Retina (tissue), 1 donor: ENCODE data around the gene COPE.
"Not testable (repeated sequence)": the region's sequence is repeated elsewhere in the genome, so short reads cannot be mapped to it uniquely, and the experiment has no call there.

Source experiments
- DNase-seq: peaks from one replicate; pipeline ENCODE4 v3.0.0-alpha.2; 2016

COPE gene

DNA sequence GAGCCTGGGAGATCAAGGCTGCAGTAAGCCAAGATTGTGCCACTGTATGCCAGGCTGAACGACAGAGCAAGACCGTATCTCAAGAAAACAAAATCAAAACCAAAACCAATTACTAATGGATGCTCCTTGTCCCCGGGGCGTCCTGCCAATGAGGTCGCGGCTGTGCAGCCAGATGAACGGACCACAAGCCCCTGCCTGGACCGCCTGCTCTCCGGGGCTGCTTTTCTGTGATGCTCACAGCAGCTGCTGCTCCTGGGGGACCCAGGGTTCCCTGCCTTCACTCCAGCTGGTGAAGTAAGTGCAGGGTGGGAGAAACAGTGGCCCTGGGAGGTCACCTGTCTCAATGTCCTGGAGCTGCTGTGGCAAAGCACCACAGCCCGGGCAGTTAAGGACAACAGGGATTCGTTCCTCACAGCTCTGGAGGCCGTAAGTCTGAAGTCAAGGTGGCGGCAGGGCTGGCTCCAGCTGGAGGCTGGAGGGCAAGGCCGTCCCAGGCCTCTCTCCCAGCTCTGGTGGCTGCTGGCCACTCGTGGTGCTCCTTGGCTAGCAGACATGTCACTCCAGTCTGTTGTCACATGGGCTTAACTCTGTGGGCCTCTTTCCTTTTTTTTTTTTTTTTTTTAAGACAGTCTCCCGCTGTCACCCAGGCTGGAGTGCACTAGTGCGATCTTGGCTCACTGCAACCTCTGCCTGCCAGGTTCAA is 10.1 kb downstream of the COPE start:
- DNase-seq: no peak

- DNase-seq: no peak
Observed at GRCh38 chr19:18906605-18907519, 12.3 kb downstream of the COPE start.

GRCh38 chr19:18905513-18906236 is 13.5 kb downstream of the COPE start:
- DNase-seq: no peak

DNA sequence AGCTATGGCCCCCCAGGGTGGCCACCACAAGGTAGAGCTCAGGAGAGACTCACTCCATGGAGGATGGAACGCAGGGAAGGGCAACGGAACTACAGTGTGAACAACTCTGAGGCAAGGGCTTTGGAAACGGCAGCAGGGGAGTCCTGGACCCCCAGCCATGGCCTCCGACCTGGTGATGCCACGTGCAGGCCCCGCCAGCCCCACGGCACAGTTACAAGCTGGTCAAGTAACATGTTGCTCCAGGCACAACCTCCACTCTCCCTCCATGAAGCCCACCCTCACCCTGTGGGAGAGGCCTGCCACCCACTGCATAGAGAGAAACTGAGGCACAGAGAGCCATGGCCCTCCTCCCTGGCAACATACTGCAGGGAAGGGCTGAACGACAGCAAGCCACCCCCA is 14.1 kb downstream of the COPE start:
- DNase-seq: no peak

DNA sequence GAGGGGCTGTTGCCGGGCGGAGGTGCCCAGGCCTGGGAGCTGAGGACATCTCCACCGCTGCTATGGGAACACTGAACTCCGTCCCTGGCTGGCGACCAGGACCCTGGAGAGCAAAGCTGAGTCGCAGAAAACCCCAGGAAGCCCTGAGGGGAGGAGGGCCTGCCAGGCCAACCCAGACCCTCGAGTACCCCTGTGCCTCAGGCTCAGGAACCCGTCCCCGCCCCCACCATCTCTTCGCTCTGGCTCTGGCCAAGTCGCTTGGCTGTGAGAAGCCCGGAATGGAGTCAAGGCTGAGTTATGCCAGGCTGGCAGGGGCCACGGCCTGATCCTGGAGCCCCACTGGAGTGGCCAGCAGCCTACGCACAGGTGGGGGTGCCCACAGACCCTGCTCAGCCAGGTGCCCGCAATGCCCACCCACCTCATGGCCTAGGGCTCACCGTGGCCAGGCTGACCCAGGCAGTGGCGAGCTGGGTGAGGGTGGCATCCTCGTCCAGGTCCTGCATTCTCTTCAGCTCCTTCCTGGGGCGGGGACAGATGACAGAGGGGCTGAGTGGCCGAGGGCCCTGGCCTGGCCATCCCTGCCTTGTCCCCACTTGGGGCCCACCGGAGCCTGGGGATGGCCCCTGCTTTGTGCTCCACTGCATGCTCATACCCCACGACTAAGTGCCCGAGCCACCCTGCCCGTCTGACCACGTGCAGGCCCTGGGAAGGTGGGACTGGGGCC is 14.7 kb downstream of the COPE start:
- no peak for DNase-seq

DNA sequence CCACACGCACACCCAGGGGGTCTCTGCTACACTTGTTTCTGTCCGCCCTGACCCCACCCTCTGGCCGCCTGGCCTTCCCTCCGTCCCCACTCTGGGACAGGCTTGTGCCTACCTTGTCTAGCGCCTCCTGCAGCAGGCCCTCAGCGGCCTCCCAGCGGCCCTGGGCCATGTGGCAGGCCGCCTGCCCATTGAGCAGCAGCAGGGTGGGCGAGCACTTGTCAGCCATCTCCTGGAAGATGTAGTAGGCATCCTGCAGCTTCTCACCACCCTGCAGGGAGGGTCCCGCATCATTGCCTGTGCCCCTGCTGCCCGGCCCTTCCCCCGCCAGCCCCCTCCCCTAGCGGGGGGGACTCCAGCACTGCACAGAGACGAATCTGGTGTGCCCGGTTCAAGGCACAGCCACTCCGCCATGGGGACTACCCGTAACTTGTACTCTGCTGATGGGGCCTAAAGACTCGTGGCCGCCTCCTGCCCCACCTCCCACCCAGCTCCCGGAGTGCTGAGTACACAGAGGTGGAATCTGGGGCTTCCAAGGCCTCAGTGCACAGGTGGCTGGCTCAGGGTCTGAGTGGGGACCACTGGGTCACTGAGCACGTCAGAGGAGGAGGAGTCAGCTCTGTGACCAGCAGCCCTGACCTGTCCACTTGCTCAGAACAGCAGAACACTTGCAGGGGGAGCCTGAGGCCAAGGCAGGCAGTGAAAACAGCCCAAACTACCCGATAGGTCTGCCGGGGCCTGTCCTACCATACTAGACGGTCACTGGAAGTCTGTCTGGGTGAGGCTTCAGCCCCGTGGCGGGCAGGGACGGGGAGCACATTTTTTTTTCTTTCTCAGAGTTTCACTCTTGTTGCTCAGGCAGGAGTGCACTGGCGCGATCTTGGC is 15.8 kb downstream of the COPE start:
- no peak for DNase-seq

DNA sequence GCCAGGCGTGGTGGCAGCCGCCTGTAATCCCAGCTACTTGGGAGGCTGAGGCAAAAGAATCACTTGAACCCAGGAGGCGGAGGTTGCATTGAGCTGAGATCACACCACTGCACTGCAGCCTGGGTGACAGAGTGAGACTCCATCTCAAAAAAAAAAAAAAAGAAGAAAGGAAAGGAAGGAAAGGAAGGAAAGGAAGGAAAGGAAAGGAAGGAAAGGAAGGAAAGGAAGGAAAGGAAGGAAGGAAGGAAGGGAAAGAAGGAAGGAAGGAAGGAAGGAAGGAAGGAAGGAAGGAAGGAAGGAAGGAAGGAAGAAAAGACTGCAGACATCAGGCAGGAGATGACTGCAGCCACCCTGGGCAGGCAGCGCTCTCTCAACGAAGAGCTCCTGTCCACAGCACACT is 16.7 kb downstream of the COPE start:
- not testable (repeated sequence) for DNase-seq

DNA sequence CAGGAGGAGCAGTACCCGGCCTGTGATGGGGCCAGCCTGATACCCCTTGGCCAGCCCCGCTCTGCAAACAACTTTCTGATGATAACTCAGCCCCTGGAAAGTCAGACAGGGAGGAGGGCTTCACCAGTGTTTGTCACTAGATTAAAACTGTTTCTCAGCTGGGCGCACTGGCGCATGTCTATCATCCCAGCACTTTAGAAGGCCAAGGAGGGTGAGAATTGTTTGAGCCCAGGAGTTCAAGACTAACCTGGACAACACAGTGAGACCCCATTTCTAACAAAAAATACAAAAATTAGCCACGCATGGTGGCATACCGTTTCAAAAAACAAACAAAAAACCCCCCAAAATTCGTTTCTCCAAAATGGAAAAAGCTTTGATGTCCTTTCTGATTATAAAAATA is 17.7 kb downstream of the COPE start:
- no peak for DNase-seq

- no peak for DNase-seq
Observed at GRCh38 chr19:18900700-18901481, 18.3 kb downstream of the COPE start.

DNA sequence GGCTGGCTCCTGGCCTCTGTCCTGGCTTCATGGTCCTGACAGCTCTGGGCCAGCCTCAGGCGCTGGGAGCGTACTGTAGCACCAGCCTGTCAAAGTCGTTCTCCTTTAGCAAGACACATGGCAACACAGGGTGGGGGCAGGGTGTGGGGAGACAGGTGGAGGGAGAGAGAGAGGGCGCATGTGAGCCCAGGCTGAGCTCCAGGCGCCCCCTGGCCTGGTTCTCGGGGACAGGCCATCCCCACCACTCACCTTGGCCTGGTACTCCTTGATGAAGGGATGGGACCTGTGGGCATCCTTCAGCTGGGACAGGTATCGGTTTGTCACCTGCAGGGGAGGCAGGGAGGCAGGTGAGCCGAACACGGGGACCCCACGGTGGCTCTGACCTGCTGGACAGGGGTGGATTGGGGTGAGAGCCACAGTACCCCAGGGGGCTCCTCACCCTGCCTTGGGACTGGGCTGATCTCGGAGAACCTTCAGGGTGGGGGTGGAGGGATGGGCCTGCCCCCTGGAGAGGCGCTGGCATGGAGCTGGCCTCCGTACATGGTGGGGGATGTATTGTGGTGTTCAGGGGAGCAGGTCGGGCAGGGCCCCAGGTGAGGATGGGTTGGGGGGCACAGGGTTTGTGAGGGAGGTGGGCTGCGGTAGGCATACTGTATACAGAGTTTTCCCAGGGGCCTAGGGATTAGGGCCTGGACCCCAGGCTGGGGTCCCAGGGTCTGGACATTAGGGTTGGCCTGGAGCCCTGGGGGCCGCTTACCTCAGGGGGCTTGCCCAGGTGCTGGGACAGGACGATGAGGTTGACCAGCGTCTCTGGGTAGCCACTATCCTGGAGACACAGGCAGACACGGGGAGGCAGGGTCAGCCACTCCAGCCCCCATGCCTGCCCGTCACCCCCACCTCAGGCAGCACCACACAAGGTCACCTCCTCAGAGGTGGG is 19.3 kb downstream of the COPE start:
- DNase-seq: no peak

GRCh38 chr19:18898607-18899408 is 20.4 kb downstream of the COPE start:
- DNase-seq: no peak

DNA sequence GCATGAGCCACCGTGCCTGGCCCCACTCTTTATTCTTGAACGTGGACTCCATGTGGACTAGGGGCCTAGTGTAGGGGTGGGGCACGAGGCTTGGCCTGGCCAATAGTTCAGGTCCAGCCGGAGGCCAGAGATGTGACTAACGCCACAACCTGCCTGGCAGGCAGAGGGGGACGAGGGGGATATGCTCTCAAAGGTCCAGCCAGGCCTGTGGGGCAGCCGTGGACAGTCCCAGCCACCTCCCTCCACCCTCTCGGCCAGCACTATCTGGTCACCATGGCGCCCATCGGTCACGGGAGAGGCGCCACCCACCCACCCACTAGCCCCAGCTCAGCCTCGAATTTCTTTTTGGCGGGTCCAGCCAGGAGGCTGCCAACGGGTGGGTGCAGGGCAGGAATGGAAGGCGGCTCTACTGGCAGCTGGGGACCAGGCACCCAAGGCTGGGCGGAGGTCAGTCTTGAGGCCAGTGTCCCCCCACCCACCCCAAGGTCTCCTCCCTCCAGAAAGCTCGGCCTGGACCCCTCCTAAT is 21.0 kb downstream of the COPE start:
- no peak for DNase-seq

GRCh38 chr19:18897094-18898029 is 21.8 kb downstream of the COPE start:
- no peak for DNase-seq

DNA sequence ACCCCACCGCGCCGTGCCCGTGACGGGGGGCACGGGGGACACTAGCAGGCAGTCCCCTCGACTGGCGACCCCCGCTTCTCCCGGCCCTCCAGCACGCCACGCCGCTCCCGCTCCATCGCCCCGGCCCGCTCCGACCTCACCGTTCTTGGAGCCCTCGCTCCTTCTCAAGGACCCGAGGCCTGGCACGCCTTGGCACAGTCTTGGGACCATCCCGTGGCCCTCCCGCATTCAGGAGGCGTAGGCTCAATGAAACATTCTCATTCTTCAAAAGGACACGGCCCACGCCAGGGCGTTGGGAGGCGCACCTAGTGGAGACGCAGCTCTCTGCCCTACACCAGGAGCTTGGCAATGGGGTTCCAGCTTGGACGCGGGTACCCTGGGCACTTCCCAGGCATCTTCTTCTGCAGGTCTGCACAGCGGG is 22.8 kb downstream of the COPE start:
- peak; percentile 49 for DNase-seq

GRCh38 chr19:18895824-18896341 is 23.3 kb downstream of the COPE start, which contains the start of gene CERS1:
CERS1 (minus strand) TSS chr19:18896158; CDS start chr19:18896072, 86 bp downstream.
- no peak for DNase-seq

GRCh38 chr19:18895038-18895823 is 24.0 kb downstream of the COPE start:
- peak; percentile 83 for DNase-seq
